ENCODE measurements around the gene HBA2. TPM values are rescaled to one million over a fixed set of nuclear protein-coding genes. Genes with fewer than 3 reads are reported as not detected.

HBA2 gene
- total RNA-seq, 1 experiment from 2014 or later = not detected

DNA sequence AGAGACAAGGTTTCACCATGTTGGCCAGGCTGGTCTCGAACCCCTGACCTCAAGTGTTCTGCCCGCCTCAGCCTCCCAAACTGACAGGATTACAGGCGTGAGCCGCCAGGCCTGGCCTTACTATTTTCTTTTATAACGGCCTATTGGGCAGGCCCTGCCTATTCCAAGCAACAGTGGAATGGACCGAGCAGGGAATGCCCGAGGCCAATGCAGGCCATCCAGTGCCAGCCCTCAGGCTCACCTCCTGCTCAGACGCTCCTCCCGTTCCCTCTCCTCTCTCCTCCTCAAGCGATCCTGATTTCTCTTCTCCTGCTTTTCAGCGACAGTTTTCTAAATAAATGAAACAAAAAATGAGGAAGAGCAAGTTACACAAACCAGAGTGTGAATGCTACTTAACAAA, 20.0 kb downstream of the HBA2 start:
- Histone ChIP-seq H2BK12ac (ENCODE audit: insufficient read length, low read depth, low read length) (no peak overlapping the region), H2AFZ (ENCODE audit: low read length) (no peak overlapping the region), H2BK20ac (ENCODE audit: low read depth, low read length, poor library complexity, severe bottlenecking) (no peak overlapping the region), H3K9me3 (ENCODE audit: control insufficient read depth, low read depth, low read length) (no peaks in the 10 kb centered on the region), H2BK5ac (ENCODE audit: insufficient read length, low read length) (no peak overlapping the region), H3K14ac (ENCODE audit: insufficient read depth, low read length) (no peak overlapping the region), H3K56ac (ENCODE audit: insufficient read length, low read depth, low read length) (no peak overlapping the region), H4K91ac (ENCODE audit: insufficient read length, low read depth, low read length) (no peak overlapping the region), H2BK15ac (ENCODE audit: low read depth, low read length) (no peak overlapping the region), H3K4me1 (ENCODE audit: insufficient read depth, low read length) (no peaks in the 10 kb centered on the region), H4K20me1 (ENCODE audit: control insufficient read depth, insufficient read depth, insufficient read length) (peaks cover 2% of the 10 kb centered on the region), H4K5ac (ENCODE audit: insufficient read length, low read depth, low read length) (no peak overlapping the region), H2AK5ac (ENCODE audit: insufficient read length, low read length) (no peak overlapping the region), H3K79me2 (ENCODE audit: insufficient read depth, low read length) (no peaks in the 10 kb centered on the region), H3K9ac (ENCODE audit: extremely low read depth, insufficient read length, low read length) (no peak overlapping the region), H2BK120ac (ENCODE audit: low read depth, low read length, poor library complexity, severe bottlenecking) (no peak overlapping the region), H3K23me2 (ENCODE audit: insufficient read length, low read depth, low read length, poor library complexity, severe bottlenecking) (no peaks in the 10 kb centered on the region), H3K79me1 (ENCODE audit: insufficient read depth, low read depth, low read length, poor library complexity, severe bottlenecking) (no peaks in the 10 kb centered on the region), H3T11ph (ENCODE audit: low read length) (no peak overlapping the region), H3K18ac (ENCODE audit: insufficient read length, low read depth, low read length) (no peak overlapping the region), H3K4me2 (ENCODE audit: insufficient read depth, insufficient read length, low read length) (no peak overlapping the region), H3K27me3 (ENCODE audit: insufficient read depth, low read length) (no peaks in the 10 kb centered on the region), H3K27ac (ENCODE audit: insufficient read length, low read depth, low read length) (no peak overlapping the region), H3K4ac (ENCODE audit: low read depth, low read length) (no peak overlapping the region), H3K23ac (ENCODE audit: insufficient read length, low read depth, low read length) (no peak overlapping the region), H4K8ac (replicated peaks; ENCODE audit: insufficient read length, low read depth, low read length) (no peak overlapping the region)
- Mint-ChIP-seq H3K27me3 (ENCODE audit: low read depth) (no peaks in the 10 kb centered on the region), H3K4me1 (no peaks in the 10 kb centered on the region), H3K36me3 (ENCODE audit: insufficient read depth in 1 of 3, low read depth in 3 of 3) (peaks cover 59 to 93% (median 80%) of the 10 kb centered on the region in 3 experiments), H3K27ac (peak overlapping the region in 1 of 3 experiments; percentile 20; a peak in 2 of 7 replicates), H3K4me3 (no peak overlapping the region; a peak in 1 of 5 replicates), H3K9me3 (no peaks in the 10 kb centered on the region)
- TF ChIP-seq, protein P1, sequence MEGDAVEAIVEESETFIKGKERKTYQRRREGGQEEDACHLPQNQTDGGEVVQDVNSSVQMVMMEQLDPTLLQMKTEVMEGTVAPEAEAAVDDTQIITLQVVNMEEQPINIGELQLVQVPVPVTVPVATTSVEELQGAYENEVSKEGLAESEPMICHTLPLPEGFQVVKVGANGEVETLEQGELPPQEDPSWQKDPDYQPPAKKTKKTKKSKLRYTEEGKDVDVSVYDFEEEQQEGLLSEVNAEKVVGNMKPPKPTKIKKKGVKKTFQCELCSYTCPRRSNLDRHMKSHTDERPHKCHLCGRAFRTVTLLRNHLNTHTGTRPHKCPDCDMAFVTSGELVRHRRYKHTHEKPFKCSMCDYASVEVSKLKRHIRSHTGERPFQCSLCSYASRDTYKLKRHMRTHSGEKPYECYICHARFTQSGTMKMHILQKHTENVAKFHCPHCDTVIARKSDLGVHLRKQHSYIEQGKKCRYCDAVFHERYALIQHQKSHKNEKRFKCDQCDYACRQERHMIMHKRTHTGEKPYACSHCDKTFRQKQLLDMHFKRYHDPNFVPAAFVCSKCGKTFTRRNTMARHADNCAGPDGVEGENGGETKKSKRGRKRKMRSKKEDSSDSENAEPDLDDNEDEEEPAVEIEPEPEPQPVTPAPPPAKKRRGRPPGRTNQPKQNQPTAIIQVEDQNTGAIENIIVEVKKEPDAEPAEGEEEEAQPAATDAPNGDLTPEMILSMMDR (conservative IDR thresholded peaks at IDR 0.05) = no peak
- no CpG with 5 or more reads among the region's 11 CpGs for WGBS (ENCODE audit: extremely low coverage, insufficient read length, low lambda C conversion rate)
- no peak for DNase-seq
